Stimulated activated CD4-positive, alpha-beta T cell treated with anti-CD3 and anti-CD28 coated beads, Interleukin-4, amount 100 ng/mL, for 48 hours (primary cell): ENCODE data around the gene SIGLEC11.
"Not testable (repeated sequence)": the region's sequence is repeated elsewhere in the genome, so short reads cannot be mapped to it uniquely, and the experiment has no call there.

ENCODE experiments used
- DNase-seq, 2 donors: peaks; one replicate each; pipeline ENCODE4 v3.0.0-alpha.2; 2020; ENCODE audit warnings: low read depth in 2 of 2

SIGLEC11 gene

GRCh38 chr19:49951806-49952478 lies 9.0 kb downstream of the SIGLEC11 start:
- DNase-seq = no peak

- DNase-seq = no peak
Observed at GRCh38 chr19:49950956-49951526, 9.9 kb downstream of the SIGLEC11 start.

- no peak for DNase-seq
Observed at GRCh38 chr19:49950590-49950948, 10.4 kb downstream of the SIGLEC11 start.

- no peak for DNase-seq
Observed at GRCh38 chr19:49949742-49950589, 11.0 kb downstream of the SIGLEC11 start.

GRCh38 chr19:49946415-49946814 lies 14.6 kb downstream of the SIGLEC11 start:
- DNase-seq = no peak

- DNase-seq = not testable (repeated sequence)
Observed at GRCh38 chr19:49944567-49944966, 16.4 kb downstream of the SIGLEC11 start.

- no peak for DNase-seq
Observed at GRCh38 chr19:49940482-49940791, 20.5 kb downstream of the SIGLEC11 start.

GRCh38 chr19:49939721-49940481 lies 21.1 kb downstream of the SIGLEC11 start:
- DNase-seq = no peak

- DNase-seq = no peak
Observed at GRCh38 chr19:49938662-49939061, 22.3 kb downstream of the SIGLEC11 start.

- DNase-seq = peak; percentile 72 to 84
Observed at GRCh38 chr19:49937750-49938381, 23.1 kb downstream of the SIGLEC11 start.

GRCh38 chr19:49936549-49936948 lies 24.4 kb downstream of the SIGLEC11 start:
- no peak for DNase-seq

- DNase-seq = no peak
Observed at GRCh38 chr19:49933643-49934042, 27.3 kb downstream of the SIGLEC11 start.

- no peak for DNase-seq
Observed at GRCh38 chr19:49932731-49933131, 28.2 kb downstream of the SIGLEC11 start.

- DNase-seq = no peak
Observed at GRCh38 chr19:49932041-49932451, 28.9 kb downstream of the SIGLEC11 start.

- no peak for DNase-seq
Observed at GRCh38 chr19:49931293-49932040, 29.5 kb downstream of the SIGLEC11 start.

- DNase-seq = no peak
Observed at GRCh38 chr19:49930483-49931011, 30.4 kb downstream of the SIGLEC11 start.

GRCh38 chr19:49929611-49930482 lies 31.1 kb downstream of the SIGLEC11 start:
- peak; percentile 88 to 92 for DNase-seq

- peak; percentile 88 to 95 for DNase-seq
Observed at GRCh38 chr19:49929121-49929610, 31.8 kb downstream of the SIGLEC11 start, which contains the start of the genes ATF5 and NUP62. TSS of gene ATF5 (plus strand) at chr19:49929205. CDS start at chr19:49930851, 1,646 bp downstream. TSS of gene NUP62 (minus strand) at chr19:49929504. CDS start at chr19:49909807, 19,697 bp downstream.

- DNase-seq = no peak
Observed at GRCh38 chr19:49927526-49928264, 33.3 kb downstream of the SIGLEC11 start.
